GM18520 (cell line): ENCODE measurements around the gene MPP3.

Source experiments
- ATAC-seq: cut with Tn5 transposase; IDR thresholded peaks from one replicate; pipeline ENCODE4 v1.9.1; 2021; ENCODE audit not compliant: unreplicated experiment

The MPP3 gene

DNA sequence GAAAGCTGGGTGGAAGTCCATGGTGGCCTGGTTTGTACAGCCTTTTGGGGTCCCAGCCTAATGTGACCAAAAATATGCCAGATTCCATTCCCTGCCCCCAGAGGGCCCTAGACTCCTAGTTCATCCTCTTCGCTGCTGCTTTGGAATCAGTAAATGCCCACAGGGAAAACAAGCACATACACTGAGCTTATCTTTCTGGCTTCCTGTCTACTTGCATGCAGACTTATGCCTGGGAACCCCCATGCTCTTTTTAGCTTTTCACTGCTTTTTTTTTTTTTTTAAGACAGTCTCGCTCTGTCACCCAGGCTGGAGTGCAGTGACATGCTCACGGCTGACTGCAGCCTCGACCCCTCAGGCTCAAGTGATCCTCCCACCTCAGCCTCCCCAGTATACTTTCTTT lies 7.9 kb upstream of the MPP3 start:
- ATAC-seq: no peak

DNA sequence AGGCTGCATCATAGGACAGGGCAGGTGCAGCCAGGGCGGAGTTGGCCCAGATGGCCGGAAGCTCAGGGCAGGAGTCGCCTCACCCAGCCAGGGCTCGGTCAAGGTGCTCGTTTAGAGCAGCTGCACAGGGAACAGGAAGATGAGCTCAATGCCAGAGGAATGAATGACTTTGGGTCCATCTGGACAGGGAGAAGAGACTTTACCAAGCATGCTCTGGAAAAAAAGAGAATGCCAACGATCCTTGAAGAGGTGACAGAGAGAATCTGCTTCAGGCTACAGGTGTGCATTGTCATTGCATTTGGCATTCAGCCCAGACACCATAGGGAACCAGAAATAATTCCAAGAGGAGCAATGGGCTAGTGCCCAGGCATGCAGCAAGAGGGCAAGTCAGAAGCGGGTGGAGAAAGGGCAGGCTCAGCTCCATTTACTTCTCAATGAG lies 6.7 kb upstream of the MPP3 start:
- ATAC-seq: no peak

DNA sequence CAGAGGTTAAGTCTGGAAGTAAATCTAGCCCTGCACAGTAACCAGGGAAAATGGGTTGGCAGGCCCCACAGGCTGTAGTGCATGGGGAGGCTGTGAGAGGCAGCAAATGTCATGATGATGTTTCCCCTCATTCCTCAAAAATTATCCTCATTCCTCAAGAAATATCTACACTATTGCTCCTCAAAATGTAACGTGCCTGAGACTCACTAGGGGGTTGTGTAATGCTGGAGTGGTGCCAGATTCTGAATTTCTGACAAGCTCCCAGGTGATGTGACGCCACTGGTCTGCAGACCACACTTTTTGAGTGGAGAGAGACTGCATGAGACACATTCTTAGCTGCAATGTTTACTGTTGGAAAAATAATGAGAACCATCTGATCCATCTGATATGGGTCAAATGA lies 1.2 kb upstream of the MPP3 start:
- ATAC-seq: no peak

DNA sequence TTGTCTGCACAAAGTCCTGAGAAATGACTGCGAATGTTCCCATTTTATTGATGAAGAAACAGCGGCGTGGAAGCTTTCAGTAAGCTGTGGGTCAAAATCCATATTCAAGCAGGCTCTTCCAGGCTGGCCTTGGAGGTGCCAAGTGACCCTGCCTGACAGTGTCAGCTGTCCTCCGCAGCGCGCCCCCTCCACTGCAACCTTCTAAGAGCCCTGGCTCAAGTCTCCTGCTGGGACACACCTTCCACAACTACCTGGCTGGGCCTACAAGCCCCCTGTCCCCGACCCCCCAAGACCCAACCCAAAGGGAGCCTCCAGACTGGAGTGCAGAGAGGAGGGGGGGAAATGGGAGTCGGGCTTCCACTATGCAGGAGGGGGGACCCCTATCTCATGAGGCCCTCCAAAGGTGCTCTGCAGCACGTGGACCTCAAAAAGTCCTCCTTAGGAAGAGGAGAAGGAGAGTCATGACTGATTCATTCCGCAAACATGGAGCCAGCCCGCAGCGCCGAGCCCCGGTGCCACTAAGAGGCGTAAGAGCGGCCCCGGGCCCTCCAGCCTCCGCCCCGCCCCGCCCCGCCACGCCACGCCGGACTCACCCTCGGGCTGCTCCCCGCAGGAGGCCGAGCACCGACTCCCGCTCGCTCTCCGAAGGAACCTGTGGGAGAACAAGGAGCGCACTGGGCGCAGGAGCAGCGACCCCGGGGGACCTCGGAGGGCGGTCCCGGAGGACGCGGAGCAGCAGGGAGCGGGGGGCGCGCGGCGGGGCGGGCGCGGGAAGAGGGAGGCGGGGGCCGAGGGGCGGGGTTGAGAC lies 574 bp downstream of the MPP3 start:
- ATAC-seq: no peak

DNA sequence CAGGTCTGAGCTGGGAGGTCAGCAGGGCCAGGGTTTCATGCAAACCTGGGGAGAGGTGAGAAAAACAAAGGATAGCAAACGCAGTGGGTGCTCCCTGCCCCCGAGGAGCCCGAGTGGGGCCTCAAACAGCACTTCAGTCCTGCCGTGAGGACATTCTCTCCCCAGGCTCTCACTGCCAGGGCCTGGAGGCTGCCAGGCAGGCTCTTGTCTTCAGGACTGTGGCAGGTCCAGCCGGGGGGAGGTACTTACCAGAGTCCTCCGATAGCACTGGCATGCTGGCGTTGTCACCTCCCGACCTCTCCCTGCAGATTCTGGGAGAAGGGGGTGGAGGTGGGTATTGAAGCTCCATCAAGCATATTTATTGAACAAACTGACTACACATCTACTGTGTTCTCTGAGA lies 1.3 kb downstream of the MPP3 start:
- no peak for ATAC-seq

DNA sequence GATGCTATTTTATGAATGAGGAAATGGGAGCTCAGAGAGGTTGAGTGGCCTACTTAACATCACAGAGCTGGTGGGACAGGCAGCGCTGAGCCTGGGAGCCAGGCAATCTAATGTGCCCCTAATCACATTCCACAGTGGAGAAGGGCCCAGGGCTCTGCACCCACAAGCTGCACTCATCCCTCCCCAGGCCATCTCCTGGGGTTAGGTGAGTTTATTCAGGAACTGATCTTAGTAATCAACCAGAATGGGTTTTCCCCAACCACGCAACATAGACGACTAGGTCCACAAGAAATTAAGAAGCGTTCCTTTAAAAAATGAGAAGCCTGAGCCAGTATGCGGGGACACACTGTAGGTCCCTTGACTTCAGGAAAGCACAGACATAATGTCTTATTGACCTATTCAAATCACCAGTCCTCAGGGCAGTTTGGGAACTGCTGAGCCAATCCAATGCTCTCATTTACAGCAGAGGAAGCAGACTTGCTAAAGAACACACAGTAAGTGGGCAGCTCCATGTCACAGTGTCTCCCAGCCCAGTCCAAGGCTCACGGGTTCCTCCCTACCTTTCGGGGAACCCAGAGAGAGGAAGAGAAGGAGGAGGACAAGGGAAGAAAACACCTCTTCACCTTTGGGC lies 2.3 kb downstream of the MPP3 start:
- ATAC-seq: no peak

DNA sequence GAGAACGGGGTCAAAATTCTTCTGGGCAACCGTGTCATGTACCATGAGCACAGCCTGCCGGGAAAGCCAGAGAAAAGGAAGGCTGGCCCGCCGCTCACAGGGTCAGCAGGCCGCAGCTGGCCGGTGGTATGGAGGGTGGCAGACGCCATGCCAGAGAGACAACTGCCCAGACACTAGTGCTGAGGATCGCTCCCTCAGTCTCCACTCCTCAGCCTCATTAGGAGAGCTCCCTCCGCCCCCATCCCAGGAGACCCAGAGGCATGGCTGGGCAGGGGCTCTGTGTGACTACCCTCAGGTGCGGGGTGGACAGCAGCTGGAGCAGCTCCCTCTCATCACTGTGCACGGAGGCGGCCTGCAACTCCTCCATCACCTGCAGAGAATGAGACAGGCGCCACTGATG lies 3.2 kb downstream of the MPP3 start:
- ATAC-seq: no peak

DNA sequence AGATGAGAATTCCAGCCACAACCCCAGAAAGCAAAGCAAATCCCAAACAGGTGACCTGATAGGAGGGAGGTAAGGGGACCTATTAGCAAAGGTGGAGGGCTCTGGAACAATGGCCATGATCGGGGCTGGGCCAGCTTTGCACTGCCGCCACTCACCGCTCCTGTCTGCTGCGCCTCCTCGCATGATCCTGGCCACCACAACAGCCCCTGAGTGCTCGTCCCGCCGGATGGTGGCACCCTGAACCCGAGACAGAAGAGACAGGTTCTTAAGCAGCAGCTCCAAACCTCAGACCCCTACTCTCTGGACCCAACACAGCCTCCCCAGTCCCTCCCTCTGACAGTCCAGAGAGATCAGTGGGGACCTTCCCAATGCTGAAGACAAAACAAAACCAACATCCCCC lies 5.3 kb downstream of the MPP3 start:
- ATAC-seq: no peak

DNA sequence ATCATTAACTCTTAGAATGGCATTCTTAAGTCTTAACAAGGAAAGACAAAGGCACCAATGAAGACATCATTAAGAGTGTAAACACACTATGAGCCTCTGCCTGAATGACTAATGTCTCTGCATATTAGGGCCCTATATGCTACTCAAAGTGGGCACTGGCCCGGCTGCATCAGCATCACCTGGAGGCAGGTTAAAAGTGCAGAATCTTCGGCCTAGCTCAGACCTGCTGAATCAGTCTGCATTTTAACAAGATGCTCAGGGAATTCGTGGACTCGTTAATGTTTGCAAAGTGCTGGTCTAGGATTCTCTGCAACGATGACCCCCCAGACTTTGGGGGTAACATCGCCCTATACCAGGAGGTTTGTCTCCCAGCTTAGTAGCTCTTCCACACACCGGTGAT lies 6.7 kb downstream of the MPP3 start:
- no peak for ATAC-seq

DNA sequence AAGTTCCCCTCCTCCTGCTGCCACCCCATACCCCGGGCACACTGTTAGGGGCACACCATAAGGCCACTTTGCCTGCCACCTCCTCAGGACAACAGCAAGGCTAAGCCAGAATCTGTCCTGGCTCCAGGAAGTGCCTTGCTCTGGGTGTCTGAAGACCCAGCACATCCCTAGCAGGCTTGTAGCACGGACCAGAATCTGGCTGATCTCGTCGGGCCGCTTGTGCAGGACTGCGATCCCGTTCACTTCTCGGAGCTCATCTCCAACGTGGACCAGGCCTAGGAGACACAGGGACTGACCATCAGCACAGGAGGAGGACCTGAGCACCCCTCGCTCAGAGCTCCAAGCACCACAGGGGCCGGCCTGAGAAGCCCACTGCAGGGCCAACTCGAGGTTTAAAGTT lies 7.4 kb downstream of the MPP3 start:
- ATAC-seq: no peak

DNA sequence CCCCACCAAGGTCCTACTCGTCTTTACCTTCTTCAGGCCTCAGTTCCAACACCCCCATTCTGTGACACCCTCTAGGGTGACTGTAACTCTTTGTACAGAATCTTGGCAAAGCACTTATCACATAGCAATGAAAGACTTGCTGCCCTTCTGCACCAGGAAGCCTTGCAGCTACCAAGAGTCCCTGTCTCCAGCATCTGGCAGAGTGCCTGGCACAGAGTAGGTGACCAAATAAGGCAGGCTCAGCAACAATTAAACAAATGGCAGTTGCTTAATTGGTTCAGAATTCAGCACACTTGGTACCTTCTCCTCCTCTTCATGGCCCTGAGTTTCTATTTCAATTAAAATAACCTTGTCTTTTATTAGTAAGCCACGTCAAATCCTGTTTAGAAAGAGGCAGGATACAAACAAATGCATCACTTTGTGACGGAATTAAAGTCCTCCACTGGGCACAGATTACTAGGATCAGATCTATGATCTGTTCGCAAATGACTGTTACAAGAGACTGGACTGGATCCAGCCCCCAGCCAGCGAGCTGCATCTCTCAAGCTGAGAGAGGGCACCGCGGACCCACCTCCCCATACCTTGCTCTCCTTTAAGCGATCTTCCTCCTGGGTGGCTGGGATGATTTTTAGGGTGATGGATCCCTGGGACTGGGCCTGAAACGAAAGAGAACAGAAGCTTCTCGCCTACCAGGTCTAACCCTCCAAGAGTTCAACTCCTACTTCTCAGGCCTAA lies 9.4 kb downstream of the MPP3 start:
- no peak for ATAC-seq

DNA sequence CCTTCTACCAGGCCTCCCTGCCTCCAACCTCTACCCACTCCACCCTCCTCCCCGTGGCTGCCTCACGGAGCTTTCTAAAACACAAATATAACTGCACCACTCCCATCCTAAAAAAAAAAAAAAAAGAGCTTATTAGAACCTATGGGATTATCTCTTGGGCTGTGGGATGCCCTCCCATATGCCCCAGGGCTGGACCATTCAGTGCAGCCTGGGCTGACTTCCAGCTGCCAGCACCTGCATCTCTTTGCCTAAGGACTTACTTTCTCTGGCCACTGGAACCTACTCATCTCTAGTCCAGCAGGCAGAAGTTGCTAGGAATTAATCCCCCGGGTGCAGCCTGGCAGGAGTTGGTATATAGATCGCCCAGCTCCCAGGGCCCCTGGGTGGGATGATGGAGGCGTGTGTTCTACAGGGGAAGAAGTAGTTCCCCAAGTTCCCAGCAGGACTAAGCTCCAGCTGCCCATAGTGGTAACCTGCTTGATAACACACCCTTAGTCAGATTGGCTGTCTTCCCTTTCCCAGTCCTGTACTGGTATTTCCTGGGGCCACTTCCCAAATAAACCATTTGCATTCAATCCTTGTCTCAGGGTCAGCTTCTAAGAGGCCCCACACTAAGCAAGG lies 10.3 kb downstream of the MPP3 start:
- no peak for ATAC-seq

DNA sequence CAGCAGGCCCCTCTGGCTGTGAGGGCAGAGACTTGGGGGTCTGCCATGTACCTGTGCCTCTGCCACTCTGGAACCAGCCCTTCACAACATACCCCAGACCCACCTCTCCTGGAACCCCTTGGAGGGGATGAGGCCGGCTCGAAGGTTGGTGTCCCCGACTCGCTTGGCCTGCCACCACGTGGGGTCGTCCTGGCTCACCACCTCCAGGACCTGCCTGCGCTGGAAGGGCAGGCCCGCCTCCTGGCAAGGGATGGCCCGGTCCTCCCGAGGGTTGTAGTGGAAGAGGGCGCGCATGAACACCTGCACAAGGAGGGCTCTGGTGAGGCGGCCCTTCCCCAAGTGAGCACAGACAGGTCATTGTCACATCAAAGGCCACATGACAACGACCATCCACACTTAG lies 12.2 kb downstream of the MPP3 start:
- no peak for ATAC-seq

DNA sequence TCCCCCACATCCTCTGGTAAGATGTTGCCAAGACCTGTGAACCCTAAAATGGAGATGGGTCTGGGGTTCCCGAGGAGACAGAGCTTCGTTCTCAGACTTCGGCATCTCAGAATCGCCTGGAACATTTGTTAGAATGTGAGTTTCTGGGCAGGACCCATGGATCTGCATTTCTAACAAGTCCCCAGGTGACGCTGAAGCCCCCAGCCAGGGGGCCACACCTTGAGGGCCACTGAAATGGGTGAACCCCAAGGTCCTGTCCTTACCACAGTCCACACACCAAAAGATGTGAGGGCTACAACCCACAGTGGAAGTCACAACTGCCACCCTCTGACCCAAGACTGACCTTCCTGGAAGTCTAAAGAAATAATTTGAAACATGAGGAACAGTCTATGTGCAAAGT lies 14.0 kb downstream of the MPP3 start:
- no peak for ATAC-seq

DNA sequence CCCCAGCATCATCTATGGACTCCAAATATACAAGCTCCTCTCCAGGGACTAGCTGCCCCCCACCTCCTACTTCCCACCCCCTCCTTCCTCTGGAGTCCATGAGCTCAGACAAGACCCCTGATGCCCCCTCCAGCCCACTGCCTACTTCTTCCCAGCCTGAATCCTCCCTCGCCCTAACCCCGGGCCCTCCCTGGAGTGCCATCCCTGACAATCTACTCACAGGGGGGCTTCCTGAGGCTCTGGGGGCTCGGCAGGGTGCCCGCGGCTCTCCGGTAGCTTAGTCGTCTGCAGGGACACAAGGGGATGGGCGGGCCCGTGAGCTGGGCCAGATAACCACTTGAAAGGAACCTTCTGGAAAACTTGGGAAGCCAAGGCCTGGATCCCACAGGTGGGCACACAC lies 15.1 kb downstream of the MPP3 start:
- ATAC-seq: no peak

DNA sequence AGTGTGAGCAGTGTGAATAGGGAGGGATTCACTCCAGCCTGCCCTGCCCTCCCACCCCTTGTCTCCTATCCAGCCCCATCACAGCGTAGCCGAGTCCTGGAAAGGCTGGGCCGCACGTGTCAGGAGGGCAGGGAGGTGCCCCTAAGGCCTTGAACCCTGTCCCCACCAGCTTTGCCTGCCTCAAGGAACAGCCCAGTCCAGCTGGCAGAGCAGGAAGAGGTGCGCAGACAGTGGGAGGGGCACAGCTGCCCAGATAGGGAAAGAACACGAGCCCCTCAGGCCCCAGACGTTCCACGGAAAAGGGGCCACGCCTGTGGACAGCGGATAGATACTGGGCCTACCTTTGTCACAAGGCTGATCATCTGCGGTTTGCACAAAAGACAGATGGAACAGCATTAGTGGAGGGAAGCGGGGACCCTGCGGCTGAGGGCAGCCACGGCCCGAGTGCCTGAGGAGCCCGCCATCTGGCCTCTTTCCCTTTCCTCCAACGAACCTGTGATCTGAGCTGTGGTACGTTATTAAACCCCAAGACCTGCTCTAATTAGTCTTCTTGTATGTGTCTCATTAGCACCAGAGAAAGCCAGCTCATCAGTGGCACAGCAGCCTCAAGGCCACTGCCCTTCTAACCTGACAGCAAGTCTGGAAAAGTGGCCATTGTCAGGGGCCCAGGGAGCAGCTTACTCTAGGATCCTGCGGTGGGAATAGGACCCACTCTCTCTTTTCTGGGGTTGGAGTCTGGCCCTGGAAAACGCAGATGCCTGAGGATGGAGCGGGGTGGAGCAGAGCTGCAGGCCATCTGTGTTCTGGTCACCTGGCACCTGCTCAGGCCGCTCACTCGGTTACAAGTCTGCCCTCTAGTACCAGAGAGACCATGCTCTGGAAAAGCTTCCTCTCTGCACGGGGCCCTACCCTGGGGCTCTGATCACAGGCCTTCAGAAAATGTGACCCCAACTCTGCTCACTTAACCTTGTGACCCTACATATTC lies 16.3 kb downstream of the MPP3 start:
- ATAC-seq: no peak

DNA sequence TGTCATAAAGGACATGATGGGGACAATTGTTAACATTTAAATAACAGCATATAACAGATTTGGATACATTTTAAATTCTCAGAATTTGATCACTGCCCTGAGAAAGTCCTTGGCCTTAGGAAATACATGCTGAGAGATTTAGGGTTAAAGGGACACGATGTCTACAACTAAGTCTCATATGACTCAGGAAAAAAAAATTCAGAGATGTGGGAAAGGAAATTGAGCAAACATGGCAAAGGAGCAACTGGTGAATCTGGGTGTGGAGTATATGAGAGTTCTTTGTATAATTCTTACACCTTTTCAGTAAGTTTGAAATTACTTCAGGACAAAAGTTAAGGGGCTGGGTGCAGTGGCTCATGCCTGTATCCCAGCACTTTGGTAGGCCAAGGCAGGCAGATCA lies 18.2 kb downstream of the MPP3 start:
- no peak for ATAC-seq

DNA sequence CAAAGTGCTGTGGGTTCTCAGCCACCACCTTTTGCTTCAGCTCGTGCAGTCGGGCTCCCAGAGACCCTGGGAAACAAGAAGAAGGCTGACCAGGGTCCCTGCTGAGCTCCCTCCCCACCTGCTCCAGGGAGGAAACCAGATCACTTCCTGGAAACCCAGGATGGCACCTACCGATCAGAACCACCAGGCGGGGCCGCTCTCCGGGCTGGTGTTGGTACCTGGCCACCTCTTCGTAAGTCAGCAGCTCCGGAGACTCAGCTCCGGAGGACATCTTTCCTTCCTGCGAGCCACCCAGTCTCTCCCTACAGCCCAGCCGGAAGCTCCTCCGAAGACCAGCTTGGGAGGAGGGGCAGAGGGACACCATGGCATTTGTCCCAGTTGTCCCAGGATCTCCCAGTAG lies 18.9 kb downstream of the MPP3 start:
- ATAC-seq: no peak

DNA sequence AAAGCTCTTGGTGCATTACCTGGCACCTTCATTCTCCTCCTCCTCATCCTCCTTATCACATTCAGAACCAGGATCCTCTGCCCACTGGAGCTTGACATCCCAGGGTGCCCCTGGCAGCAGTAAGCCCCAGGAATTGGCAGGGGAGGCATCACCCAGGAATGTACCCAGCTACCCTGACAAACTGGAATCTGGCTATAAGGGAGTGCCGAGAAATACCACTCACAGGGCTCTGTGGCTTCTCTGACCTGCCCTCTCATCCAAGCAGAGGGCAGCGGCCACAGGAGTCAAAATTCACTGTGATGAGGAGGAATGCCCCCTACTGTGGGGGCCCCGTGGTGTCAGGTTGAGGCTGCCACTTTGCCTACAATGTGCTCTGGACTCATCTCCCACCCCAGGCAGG lies 19.6 kb downstream of the MPP3 start:
- no peak for ATAC-seq

DNA sequence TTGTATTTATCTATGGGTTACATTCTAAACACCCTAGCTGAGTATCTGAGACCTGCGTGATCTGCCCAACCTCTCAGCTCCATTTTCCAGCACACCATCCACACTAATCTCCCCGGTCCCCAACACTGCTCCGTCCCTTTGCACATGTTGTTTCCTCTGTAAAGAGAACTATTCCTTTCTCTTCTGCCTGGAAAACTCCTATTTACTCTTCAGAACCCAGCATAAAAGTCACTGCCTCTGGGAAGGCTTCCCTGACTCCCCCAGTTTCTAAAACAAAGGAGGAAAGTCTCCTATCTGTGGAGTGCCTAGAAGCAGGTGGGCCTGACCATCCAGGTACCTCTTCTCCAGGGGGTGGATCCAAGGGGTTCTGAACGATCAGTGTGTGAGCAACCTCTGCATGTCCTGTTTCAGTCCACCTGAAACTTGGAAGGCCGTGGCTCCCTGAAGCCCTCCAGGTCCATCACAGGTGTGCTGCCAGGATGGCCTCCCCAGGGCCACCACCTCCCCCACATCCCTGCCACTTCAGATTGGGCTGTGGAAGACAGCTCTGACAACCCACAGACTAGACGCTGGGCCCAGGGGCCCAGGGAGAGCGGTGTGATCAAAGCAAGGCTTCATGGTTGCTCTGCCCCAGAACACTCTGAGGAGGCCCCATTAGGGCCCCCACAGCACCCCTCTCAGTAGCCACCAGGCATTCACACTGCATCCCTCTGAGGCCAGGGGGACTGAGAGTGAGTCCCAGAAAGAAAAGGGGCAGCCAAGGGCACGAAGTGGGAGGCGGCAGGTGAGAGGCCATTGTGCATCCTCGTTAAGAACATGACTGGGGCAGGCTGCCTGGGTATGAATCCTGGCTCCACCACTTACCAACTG lies 20.3 kb downstream of the MPP3 start:
- no peak for ATAC-seq
